ENCODE measurements around the gene WDFY2.
A peak's percentile ranks its signal among the peaks of the same experiment; 100 is the strongest.

Gene WDFY2

DNA sequence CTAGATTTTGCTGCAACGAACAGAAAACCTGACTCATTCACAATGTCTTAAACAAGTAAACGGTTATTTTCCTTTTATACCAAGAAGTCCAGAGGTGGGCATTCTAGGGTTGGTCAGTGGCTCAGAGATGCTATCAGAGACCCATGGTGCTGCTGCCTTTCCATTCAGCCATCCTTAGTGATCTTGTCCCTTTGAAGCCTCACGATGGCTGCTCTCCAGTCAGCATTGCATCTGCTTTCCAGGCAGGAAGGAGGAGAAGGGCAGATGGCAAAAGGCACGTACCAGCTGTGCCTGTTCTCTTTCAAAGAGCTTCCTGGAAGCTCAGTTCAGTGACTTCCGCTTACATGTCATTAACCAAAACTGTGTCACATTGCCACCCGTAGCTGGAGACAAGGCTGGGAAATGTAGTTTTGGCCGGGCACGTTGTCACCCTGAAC lies 30.1 kb downstream of the WDFY2 start:
- H3K36me3 ChIP-seq (ENCODE audit: insufficient read depth, low read length) = no peaks in the 10 kb centered on the region
- H3F3A ChIP-seq (ENCODE audit: low read depth) = no peaks in the 10 kb centered on the region
- H3K9me2 ChIP-seq (replicated peaks; ENCODE audit: low read depth, low read length) = no peaks in the 10 kb centered on the region
- peak overlapping the region; percentile 43 for H2AFZ ChIP-seq (ENCODE audit: low read length)
- peaks cover 6% of the 10 kb centered on the region for H4K20me1 ChIP-seq (ENCODE audit: insufficient read depth, low read length, poor library complexity, severe bottlenecking)
- H3K9ac ChIP-seq (ENCODE audit: low read depth, low read length, poor library complexity, severe bottlenecking) = peak overlapping the region; percentile 62
- H3K4me3 ChIP-seq (ENCODE audit: low read length, poor library complexity, severe bottlenecking) = peak overlapping the region; percentile 68
- TF ChIP-seq, protein P1, sequence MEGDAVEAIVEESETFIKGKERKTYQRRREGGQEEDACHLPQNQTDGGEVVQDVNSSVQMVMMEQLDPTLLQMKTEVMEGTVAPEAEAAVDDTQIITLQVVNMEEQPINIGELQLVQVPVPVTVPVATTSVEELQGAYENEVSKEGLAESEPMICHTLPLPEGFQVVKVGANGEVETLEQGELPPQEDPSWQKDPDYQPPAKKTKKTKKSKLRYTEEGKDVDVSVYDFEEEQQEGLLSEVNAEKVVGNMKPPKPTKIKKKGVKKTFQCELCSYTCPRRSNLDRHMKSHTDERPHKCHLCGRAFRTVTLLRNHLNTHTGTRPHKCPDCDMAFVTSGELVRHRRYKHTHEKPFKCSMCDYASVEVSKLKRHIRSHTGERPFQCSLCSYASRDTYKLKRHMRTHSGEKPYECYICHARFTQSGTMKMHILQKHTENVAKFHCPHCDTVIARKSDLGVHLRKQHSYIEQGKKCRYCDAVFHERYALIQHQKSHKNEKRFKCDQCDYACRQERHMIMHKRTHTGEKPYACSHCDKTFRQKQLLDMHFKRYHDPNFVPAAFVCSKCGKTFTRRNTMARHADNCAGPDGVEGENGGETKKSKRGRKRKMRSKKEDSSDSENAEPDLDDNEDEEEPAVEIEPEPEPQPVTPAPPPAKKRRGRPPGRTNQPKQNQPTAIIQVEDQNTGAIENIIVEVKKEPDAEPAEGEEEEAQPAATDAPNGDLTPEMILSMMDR (conservative IDR thresholded peaks at IDR 0.05; ENCODE audit: low read length) = no peak
- no peak for TF ChIP-seq EZH2phosphoT487 (IDR thresholded peaks at IDR 0.05; ENCODE audit: borderline replicate concordance)
- peak overlapping the region; percentile 80 for H3K4me2 ChIP-seq (ENCODE audit: low read depth, low read length, poor library complexity, severe bottlenecking)
- H3K4me1 ChIP-seq (ENCODE audit: insufficient read depth, low read length, poor library complexity, severe bottlenecking) = peaks cover 19% of the 10 kb centered on the region
- H3K9me3 ChIP-seq (ENCODE audit: insufficient read depth, low read depth, low read length) = no peaks in the 10 kb centered on the region
- no peaks in the 10 kb centered on the region for H3K27me3 ChIP-seq (ENCODE audit: insufficient read depth, low read length, poor library complexity, severe bottlenecking)
- peaks cover 63% of the 10 kb centered on the region for H3K79me2 ChIP-seq (ENCODE audit: insufficient read depth, low read length)

DNA sequence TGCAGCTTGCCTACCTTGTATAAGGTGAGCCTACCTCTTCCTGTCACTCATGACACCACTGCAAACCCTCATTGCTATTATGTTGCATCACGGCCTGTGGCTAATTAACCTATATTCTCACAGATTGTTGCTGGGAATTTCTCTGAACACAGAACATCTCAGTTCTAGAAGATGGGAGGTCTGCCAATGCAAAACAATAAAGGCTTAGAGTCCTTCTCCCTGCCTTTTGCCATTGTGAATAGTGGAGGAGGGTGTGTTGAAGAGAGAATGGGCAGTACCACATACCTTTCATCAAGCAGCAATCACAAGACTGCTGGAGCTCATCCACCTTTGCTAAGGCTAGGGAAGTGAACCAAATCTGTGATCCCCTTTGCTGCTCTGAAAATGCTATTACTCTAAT lies 34.4 kb downstream of the WDFY2 start:
- Histone ChIP-seq H3F3A (ENCODE audit: low read depth) (no peaks in the 10 kb centered on the region), H3K79me2 (ENCODE audit: insufficient read depth, low read length) (peaks cover 60% of the 10 kb centered on the region), H4K20me1 (ENCODE audit: insufficient read depth, low read length, poor library complexity, severe bottlenecking) (peaks cover 6% of the 10 kb centered on the region), H3K4me1 (ENCODE audit: insufficient read depth, low read length, poor library complexity, severe bottlenecking) (peaks cover 23% of the 10 kb centered on the region), H3K9me2 (replicated peaks; ENCODE audit: low read depth, low read length) (no peaks in the 10 kb centered on the region), H3K36me3 (ENCODE audit: insufficient read depth, low read length) (no peaks in the 10 kb centered on the region), H3K9ac (ENCODE audit: low read depth, low read length, poor library complexity, severe bottlenecking) (no peak overlapping the region), H3K4me3 (ENCODE audit: low read length, poor library complexity, severe bottlenecking) (no peak overlapping the region), H3K27me3 (ENCODE audit: insufficient read depth, low read length, poor library complexity, severe bottlenecking) (no peaks in the 10 kb centered on the region), H2AFZ (ENCODE audit: low read length) (no peak overlapping the region), H3K4me2 (ENCODE audit: low read depth, low read length, poor library complexity, severe bottlenecking) (no peak overlapping the region), H3K9me3 (ENCODE audit: insufficient read depth, low read depth, low read length) (no peaks in the 10 kb centered on the region)
- TF ChIP-seq, protein P1 (conservative IDR thresholded peaks at IDR 0.05; ENCODE audit: low read length) = no peak
- TF ChIP-seq EZH2phosphoT487 (IDR thresholded peaks at IDR 0.05; ENCODE audit: borderline replicate concordance) = no peak

DNA sequence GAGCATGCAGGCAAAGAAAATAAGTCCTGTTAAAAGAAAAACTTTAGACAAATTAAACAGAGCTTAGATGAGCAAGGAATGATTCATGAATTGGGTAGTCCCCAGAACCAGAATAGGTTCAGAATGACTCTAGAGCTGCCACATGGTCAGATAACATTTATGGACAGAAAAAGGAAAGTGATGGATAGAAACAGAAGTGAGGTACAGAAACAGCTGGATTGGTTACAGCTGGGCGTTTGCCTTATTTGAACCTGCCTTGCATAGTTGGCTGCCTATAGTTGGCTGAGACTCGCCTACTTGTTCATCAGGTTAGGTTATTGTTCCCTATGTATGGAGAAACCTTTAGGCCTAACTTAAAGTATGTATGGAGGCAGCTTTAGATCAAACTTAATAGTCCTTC lies 35.4 kb downstream of the WDFY2 start:
- H3K79me2 ChIP-seq (ENCODE audit: insufficient read depth, low read length) = peaks cover 61% of the 10 kb centered on the region
- no peak overlapping the region for H3K4me2 ChIP-seq (ENCODE audit: low read depth, low read length, poor library complexity, severe bottlenecking)
- H3K27me3 ChIP-seq (ENCODE audit: insufficient read depth, low read length, poor library complexity, severe bottlenecking) = no peaks in the 10 kb centered on the region
- no peak overlapping the region for H3K9ac ChIP-seq (ENCODE audit: low read depth, low read length, poor library complexity, severe bottlenecking)
- no peaks in the 10 kb centered on the region for H3K36me3 ChIP-seq (ENCODE audit: insufficient read depth, low read length)
- no peaks in the 10 kb centered on the region for H3K9me3 ChIP-seq (ENCODE audit: insufficient read depth, low read depth, low read length)
- no peak overlapping the region for H2AFZ ChIP-seq (ENCODE audit: low read length)
- H3K4me1 ChIP-seq (ENCODE audit: insufficient read depth, low read length, poor library complexity, severe bottlenecking) = peaks cover 26% of the 10 kb centered on the region
- no peaks in the 10 kb centered on the region for H3F3A ChIP-seq (ENCODE audit: low read depth)
- TF ChIP-seq EZH2phosphoT487 (IDR thresholded peaks at IDR 0.05; ENCODE audit: borderline replicate concordance) = no peak
- TF ChIP-seq, protein P1 (conservative IDR thresholded peaks at IDR 0.05; ENCODE audit: low read length) = no peak
- peaks cover 8% of the 10 kb centered on the region for H4K20me1 ChIP-seq (ENCODE audit: insufficient read depth, low read length, poor library complexity, severe bottlenecking)
- H3K9me2 ChIP-seq (replicated peaks; ENCODE audit: low read depth, low read length) = no peaks in the 10 kb centered on the region
- H3K4me3 ChIP-seq (ENCODE audit: low read length, poor library complexity, severe bottlenecking) = no peak overlapping the region
